IPS-18a (cell line): Measurements from ENCODE around the gene RAET1E.
"Not testable (repeated sequence)": the region's sequence is repeated elsewhere in the genome, so short reads cannot be mapped to it uniquely, and the experiment has no call there.

Source experiments
- H3K27ac ChIP-seq: one replicate; pipeline ENCODE4 v1.5.1; 2013; ENCODE audit warnings: low read length
- H3K27me3 ChIP-seq: one replicate; pipeline ENCODE4 v1.6.1; 2013; ENCODE audit warnings: mild to moderate bottlenecking, low read length; ENCODE audit not compliant: control insufficient read depth, insufficient read depth
- H3K36me3 ChIP-seq: one replicate; pipeline ENCODE4 v1.6.1; 2013; ENCODE audit warnings: low read depth, low read length; ENCODE audit not compliant: control insufficient read depth
- H3K4me1 ChIP-seq: one replicate; pipeline ENCODE4 v1.6.1; 2013; ENCODE audit warnings: low read depth, low read length; ENCODE audit not compliant: control insufficient read depth
- H3K4me3 ChIP-seq: one replicate; pipeline ENCODE4 v1.5.1; 2013; ENCODE audit warnings: low read length
- H3K9ac ChIP-seq: one replicate; pipeline ENCODE4 v1.6.1; 2013; ENCODE audit warnings: mild to moderate bottlenecking, low read length, moderate library complexity
- H3K9me3 ChIP-seq: one replicate; pipeline ENCODE4 v1.6.1; 2013; ENCODE audit warnings: low read depth, low read length; ENCODE audit not compliant: control insufficient read depth

RAET1E gene

DNA sequence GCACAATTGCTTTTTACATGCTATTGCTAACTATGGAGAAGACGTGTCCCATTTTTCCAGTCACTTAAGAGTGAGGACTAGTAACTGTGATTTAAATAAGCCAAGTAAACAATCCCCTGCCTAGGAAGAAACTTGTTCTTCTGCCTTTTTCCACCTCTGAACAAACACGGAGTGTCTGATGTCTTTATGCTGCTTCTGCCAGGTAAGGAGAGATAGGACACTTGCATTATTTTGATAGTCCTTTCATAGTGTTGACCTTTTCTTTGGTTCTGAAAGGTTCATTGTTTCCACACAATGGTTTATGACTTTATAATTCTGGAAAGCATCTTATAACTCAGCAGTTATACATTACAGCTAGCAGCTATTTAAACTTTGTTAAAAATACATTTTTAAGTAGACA, 42.2 kb downstream of the RAET1E start:
- Histone ChIP-seq H3K9ac (no peak overlapping the region), H3K4me3 (no peak overlapping the region), H3K4me1 (peaks cover 6% of the 10 kb centered on the region), H3K27ac (no peak overlapping the region), H3K27me3 (no peaks in the 10 kb centered on the region), H3K9me3 (no peaks in the 10 kb centered on the region), H3K36me3 (no peaks in the 10 kb centered on the region)

GRCh38 chr6:149855040-149855654, 42.8 kb downstream of the RAET1E start:
- H3K36me3 ChIP-seq, result no peaks in the 10 kb centered on the region
- H3K27ac ChIP-seq, result no peak overlapping the region
- no peak overlapping the region for H3K4me3 ChIP-seq
- H3K9me3 ChIP-seq, result no peaks in the 10 kb centered on the region
- peaks cover 5% of the 10 kb centered on the region for H3K4me1 ChIP-seq
- H3K9ac ChIP-seq, result no peak overlapping the region
- no peaks in the 10 kb centered on the region for H3K27me3 ChIP-seq

DNA sequence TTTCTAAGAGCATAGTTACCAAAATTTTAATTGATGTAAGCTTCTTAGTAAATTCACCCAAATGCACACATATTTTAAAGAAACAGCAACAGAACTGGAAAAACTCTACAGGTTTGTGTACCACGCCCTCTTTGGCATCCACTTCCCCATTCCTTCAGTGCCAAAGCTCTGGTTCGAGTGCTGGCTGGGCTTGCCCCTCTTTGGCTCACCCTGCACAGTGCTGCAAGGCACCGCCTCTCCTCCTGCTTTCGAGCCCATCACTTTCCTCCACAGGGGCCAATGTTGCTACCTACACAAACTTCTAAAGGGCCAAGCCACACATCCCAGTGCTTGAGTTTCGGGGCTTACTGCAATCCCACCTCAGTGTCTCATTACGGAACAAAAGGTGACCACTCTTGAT, 43.4 kb downstream of the RAET1E start:
- Histone ChIP-seq H3K27ac (no peak overlapping the region), H3K9ac (no peak overlapping the region), H3K27me3 (no peaks in the 10 kb centered on the region), H3K9me3 (no peaks in the 10 kb centered on the region), H3K4me1 (peaks cover 4% of the 10 kb centered on the region), H3K4me3 (no peak overlapping the region), H3K36me3 (no peaks in the 10 kb centered on the region)

- H3K27ac ChIP-seq, H3K9ac ChIP-seq, H3K4me1 ChIP-seq, H3K27me3 ChIP-seq, H3K4me3 ChIP-seq, H3K36me3 ChIP-seq, H3K9me3 ChIP-seq: not testable (repeated sequence)
These were observed 43.9 kb downstream of the RAET1E start for GRCh38 chr6:149854017-149854416.

- H3K9ac ChIP-seq, result no peak overlapping the region
- no peaks in the 10 kb centered on the region for H3K9me3 ChIP-seq
- H3K27ac ChIP-seq, result no peak overlapping the region
- no peaks in the 10 kb centered on the region for H3K27me3 ChIP-seq
- no peak overlapping the region for H3K4me3 ChIP-seq
- no peaks in the 10 kb centered on the region for H3K36me3 ChIP-seq
- peaks cover 4% of the 10 kb centered on the region for H3K4me1 ChIP-seq
These were observed 45.0 kb downstream of the RAET1E start for GRCh38 chr6:149852881-149853280.

GRCh38 chr6:149852180-149852579, 45.7 kb downstream of the RAET1E start:
- Histone ChIP-seq H3K9ac (no peak overlapping the region), H3K27ac (no peak overlapping the region), H3K4me1 (peaks cover 4% of the 10 kb centered on the region), H3K9me3 (no peaks in the 10 kb centered on the region), H3K36me3 (no peaks in the 10 kb centered on the region), H3K4me3 (no peak overlapping the region), H3K27me3 (no peaks in the 10 kb centered on the region)

- no peaks in the 10 kb centered on the region for H3K9me3 ChIP-seq
- H3K4me1 ChIP-seq, result peaks cover 4% of the 10 kb centered on the region
These were observed 46.3 kb downstream of the RAET1E start for GRCh38 chr6:149851461-149852110.

GRCh38 chr6:149848343-149848742, 49.6 kb downstream of the RAET1E start:
- H3K4me1 ChIP-seq, H3K4me3 ChIP-seq, H3K36me3 ChIP-seq, H3K27ac ChIP-seq, H3K9me3 ChIP-seq, H3K27me3 ChIP-seq, H3K9ac ChIP-seq: not testable (repeated sequence)

More at GRCh38 chr6:149851461-149852110, 46.3 kb downstream of the RAET1E start:
- H3K36me3 ChIP-seq, result no peaks in the 10 kb centered on the region
- H3K27me3 ChIP-seq, result no peaks in the 10 kb centered on the region
- no peak overlapping the region for H3K9ac ChIP-seq
- no peak overlapping the region for H3K27ac ChIP-seq
- H3K4me3 ChIP-seq, result no peak overlapping the region
